Stomach (tissue), 4 donors: ENCODE data around the gene GSTM5.

Source experiments
- CTCF ChIP-seq, 7 experiments: fragments of 450-650 bp in 4 of 7; fragments of 200-600 bp in 3 of 7; sonication (generic) in 3 of 7; IDR thresholded peaks; one replicate each; pipeline ENCODE4 v1.5.1; 2016 to 2019; ENCODE audit warnings: antibody characterized with exemption in 7 of 7, control low read depth in 2 of 7, mild to moderate bottlenecking in 1 of 7
- POLR2A ChIP-seq, 4 donors: fragments of 450-650 bp; IDR thresholded peaks; one replicate each; pipeline ENCODE4 v1.6.1; 2016; ENCODE audit warnings: antibody characterized with exemption in 4 of 4, control low read depth in 2 of 4, mild to moderate bottlenecking in 1 of 4, moderate library complexity in 1 of 4
- POLR2AphosphoS5 ChIP-seq, 3 donors: sonication (generic); formaldehyde crosslinking; IDR thresholded peaks; one replicate each; pipeline ENCODE4 v1.6.1; 2016; ENCODE audit warnings: antibody characterized with exemption in 3 of 3

DNA sequence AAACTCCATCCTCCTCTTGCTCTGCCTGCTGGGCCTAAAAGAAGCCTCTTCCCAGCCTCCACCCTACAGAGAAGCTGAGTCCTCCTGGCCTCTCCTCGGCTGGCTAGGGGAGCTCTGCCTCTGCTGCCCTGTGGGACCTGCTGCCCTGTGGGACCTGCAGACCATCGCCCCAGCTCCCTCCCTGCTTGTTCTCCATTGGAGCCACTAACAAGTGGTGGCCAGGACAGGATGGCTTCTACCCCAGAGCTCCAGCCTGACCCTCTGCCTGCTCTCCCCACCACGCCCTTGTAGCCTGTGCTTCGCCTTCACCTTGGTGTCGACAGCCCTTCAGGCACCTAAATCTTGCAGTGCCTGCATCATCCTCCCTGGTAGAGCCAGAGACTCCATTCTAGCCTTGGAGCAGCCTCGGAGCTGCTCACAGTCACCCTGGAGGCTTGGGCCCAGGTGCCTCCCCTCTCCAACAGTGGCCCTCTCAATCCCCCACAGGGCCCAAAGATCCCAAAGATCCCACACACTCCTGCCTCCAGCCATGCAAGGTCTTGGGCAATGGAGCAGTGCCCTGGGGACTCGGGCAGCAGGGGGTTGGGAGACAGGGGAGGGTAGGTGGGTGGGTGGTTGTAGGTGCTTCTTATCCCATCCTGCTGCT lies 48.7 kb downstream of the GSTM5 start:
- no peak for TF ChIP-seq CTCF (IDR thresholded peaks at IDR 0.05)
- TF ChIP-seq POLR2AphosphoS5 (IDR thresholded peaks at IDR 0.05), result no peak
- no peak for TF ChIP-seq POLR2A (IDR thresholded peaks at IDR 0.05)
